Motor neuron (in vitro differentiated cells): Measurements from ENCODE around the gene LRRC75A. TPM values are rescaled to one million over a fixed set of nuclear protein-coding genes. Genes with fewer than 3 reads are reported as not detected.

Experiments
- total RNA-seq, 8 experiments: library from RNA; unstranded; fragments of 300-600 nt; gene quantifications; 2 replicates each; pipeline versions ENCODE4 v1.2.3 to v1.2.4, GENCODE V29; 2022

The LRRC75A gene
- total RNA-seq, 8 experiments from 2014 or later: 3.9 to 15.8 (median 4.7) TPM

Other genes with a start within 250 kb of the LRRC75A start
- gene CENPV, start 138.7 kb downstream of the LRRC75A start, total RNA-seq: 100 to 1,000 TPM in 3 of 8 experiments, 10 to 100 TPM in 4, 1 to 10 TPM in 1; 9.0 to 310 (median 79.3) TPM
- gene UBB, start 111.1 kb downstream of the LRRC75A start, total RNA-seq: 1,000 to 10,000 TPM; 1,301 to 2,415 (median 1,636) TPM
- 1 to 10 TPM in 4 of 8 experiments, under 1 TPM in 3, not detected in 1; 0.33 to 7.0 (median 1.1) TPM for gene TRPV2, start 76.6 kb downstream of the LRRC75A start, total RNA-seq
- 10 to 100 TPM in 5 of 8 experiments, 1 to 10 TPM in 3; 5.1 to 13.6 (median 10.4) TPM for gene ZNF287, start 77.0 kb upstream of the LRRC75A start, total RNA-seq
- 10 to 100 TPM in 3 of 8 experiments, 1 to 10 TPM in 5; 2.6 to 11.0 (median 8.5) TPM for gene ZNF624, start 161.7 kb upstream of the LRRC75A start, total RNA-seq
- gene CCDC144A, start 198.0 kb upstream of the LRRC75A start, total RNA-seq: 10 to 100 TPM in 1 of 8 experiments, 1 to 10 TPM in 6, under 1 TPM in 1; 0.67 to 39.2 (median 1.8) TPM